Measurements from ENCODE around the gene SDCCAG8.

The SDCCAG8 gene

DNA sequence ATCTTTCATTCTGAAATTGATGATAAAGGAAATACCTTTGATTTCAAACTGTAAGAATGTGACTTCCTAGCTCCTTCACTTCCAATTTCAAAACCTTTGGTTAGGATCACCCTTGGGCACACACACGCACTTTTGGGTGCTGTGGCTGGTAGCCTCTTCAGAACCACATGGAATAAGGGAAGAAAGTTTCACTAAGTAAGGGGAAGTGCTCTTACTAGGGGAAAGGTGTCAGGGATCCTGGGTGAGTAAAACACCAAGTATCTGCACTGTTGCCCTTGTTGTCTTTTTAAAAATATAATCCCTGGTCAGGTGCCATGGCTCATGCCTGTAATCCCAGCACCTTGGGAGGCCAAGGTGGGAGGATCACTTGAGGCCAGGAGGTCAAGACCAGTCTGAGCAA is 132.4 kb downstream of the SDCCAG8 start:
- H2AFZ ChIP-seq (ENCODE audit: low read depth, low read length): no peak overlapping the region
- no peaks in the 10 kb centered on the region for H3K9me3 ChIP-seq (ENCODE audit: insufficient read depth, low read length)
- H3K27ac ChIP-seq (ENCODE audit: low read length): no peak overlapping the region
- H3K36me3 ChIP-seq (replicated peaks; ENCODE audit: low read depth, low read length): no peaks in the 10 kb centered on the region
- H3K4me2 ChIP-seq (ENCODE audit: low read length): no peak overlapping the region
- no peaks in the 10 kb centered on the region for H3K4me1 ChIP-seq (ENCODE audit: low read length)
- no peaks in the 10 kb centered on the region for H3K27me3 ChIP-seq (ENCODE audit: low read depth, low read length)
- no peak for TF ChIP-seq EZH2phosphoT487 (IDR thresholded peaks at IDR 0.05; ENCODE audit: low read depth)
- TF ChIP-seq, protein P1, sequence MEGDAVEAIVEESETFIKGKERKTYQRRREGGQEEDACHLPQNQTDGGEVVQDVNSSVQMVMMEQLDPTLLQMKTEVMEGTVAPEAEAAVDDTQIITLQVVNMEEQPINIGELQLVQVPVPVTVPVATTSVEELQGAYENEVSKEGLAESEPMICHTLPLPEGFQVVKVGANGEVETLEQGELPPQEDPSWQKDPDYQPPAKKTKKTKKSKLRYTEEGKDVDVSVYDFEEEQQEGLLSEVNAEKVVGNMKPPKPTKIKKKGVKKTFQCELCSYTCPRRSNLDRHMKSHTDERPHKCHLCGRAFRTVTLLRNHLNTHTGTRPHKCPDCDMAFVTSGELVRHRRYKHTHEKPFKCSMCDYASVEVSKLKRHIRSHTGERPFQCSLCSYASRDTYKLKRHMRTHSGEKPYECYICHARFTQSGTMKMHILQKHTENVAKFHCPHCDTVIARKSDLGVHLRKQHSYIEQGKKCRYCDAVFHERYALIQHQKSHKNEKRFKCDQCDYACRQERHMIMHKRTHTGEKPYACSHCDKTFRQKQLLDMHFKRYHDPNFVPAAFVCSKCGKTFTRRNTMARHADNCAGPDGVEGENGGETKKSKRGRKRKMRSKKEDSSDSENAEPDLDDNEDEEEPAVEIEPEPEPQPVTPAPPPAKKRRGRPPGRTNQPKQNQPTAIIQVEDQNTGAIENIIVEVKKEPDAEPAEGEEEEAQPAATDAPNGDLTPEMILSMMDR (IDR thresholded peaks at IDR 0.05; ENCODE audit: low read depth, low read length): no peak
- no peak overlapping the region for H3K9ac ChIP-seq (ENCODE audit: low read length)
- no peak overlapping the region for H3K4me3 ChIP-seq (ENCODE audit: low read length)
- H3K79me2 ChIP-seq (ENCODE audit: low read length): no peaks in the 10 kb centered on the region
- no peaks in the 10 kb centered on the region for H4K20me1 ChIP-seq (ENCODE audit: insufficient read depth, low read length)

DNA sequence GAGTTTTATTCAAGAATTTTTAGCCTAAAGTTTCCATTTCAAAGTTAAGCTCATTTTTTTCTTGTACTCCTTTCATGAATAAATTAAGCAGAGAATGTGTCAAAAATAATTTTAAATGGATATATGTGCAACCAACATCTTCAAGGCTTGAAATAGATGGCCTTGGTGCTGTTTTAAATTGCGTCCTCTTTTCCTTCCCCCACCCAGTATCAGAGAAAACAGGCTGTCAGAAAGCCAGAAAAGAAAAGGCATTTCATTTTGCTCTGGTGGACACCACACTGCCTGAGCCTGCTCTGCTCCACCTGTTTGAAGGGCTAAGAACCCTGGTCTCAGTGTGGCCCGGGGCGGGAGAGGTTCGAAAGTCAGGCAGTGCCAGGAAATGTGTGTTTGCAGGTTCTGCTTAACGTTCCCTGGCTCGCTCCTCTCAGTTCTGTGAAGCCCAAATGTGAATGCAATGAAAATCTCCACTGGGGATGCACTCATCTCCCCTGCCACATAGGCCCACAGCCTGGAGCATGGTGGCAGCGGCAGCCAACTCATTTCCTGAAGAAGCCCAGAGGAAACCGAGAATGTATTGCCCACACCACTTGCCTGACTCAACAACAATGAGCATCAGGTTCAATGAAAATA is 134.4 kb downstream of the SDCCAG8 start:
- H3K27me3 ChIP-seq (ENCODE audit: low read depth, low read length): no peaks in the 10 kb centered on the region
- no peak overlapping the region for H3K4me2 ChIP-seq (ENCODE audit: low read length)
- H3K9ac ChIP-seq (ENCODE audit: low read length): no peak overlapping the region
- H3K79me2 ChIP-seq (ENCODE audit: low read length): no peaks in the 10 kb centered on the region
- H3K27ac ChIP-seq (ENCODE audit: low read length): no peak overlapping the region
- no peak overlapping the region for H3K4me3 ChIP-seq (ENCODE audit: low read length)
- H3K9me3 ChIP-seq (ENCODE audit: insufficient read depth, low read length): no peaks in the 10 kb centered on the region
- no peak for TF ChIP-seq EZH2phosphoT487 (IDR thresholded peaks at IDR 0.05; ENCODE audit: low read depth)
- TF ChIP-seq, protein P1 (IDR thresholded peaks at IDR 0.05; ENCODE audit: low read depth, low read length): no peak
- H3K36me3 ChIP-seq (replicated peaks; ENCODE audit: low read depth, low read length): no peaks in the 10 kb centered on the region
- no peaks in the 10 kb centered on the region for H4K20me1 ChIP-seq (ENCODE audit: insufficient read depth, low read length)
- no peaks in the 10 kb centered on the region for H3K4me1 ChIP-seq (ENCODE audit: low read length)
- no peak overlapping the region for H2AFZ ChIP-seq (ENCODE audit: low read depth, low read length)

DNA sequence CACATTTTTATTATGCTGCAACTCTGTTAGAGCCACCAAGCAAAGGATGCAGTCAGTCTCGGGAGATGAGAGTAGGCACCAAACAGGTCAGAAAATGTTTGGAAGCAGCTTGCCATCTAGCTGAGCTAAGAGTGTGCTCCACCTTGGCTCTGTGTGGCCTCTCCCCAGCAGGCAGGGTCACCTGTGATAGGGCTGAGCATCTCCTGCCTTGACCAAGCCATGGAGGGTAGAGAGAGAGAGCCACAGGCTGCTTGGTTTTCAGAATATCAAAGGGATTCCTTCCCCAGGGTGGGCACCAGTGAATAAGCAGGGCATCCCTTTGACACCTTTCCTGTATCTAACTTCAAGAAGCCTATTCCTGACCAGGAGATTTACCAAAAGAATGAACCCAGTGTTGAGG is 135.5 kb downstream of the SDCCAG8 start:
- no peak overlapping the region for H3K9ac ChIP-seq (ENCODE audit: low read length)
- no peaks in the 10 kb centered on the region for H3K9me3 ChIP-seq (ENCODE audit: insufficient read depth, low read length)
- H3K4me2 ChIP-seq (ENCODE audit: low read length): no peak overlapping the region
- TF ChIP-seq EZH2phosphoT487 (IDR thresholded peaks at IDR 0.05; ENCODE audit: low read depth): no peak
- TF ChIP-seq, protein P1 (IDR thresholded peaks at IDR 0.05; ENCODE audit: low read depth, low read length): no peak
- H3K27me3 ChIP-seq (ENCODE audit: low read depth, low read length): no peaks in the 10 kb centered on the region
- H3K4me1 ChIP-seq (ENCODE audit: low read length): no peaks in the 10 kb centered on the region
- no peaks in the 10 kb centered on the region for H3K79me2 ChIP-seq (ENCODE audit: low read length)
- H3K36me3 ChIP-seq (replicated peaks; ENCODE audit: low read depth, low read length): no peaks in the 10 kb centered on the region
- H4K20me1 ChIP-seq (ENCODE audit: insufficient read depth, low read length): no peaks in the 10 kb centered on the region
- no peak overlapping the region for H3K27ac ChIP-seq (ENCODE audit: low read length)
- H2AFZ ChIP-seq (ENCODE audit: low read depth, low read length): no peak overlapping the region
- no peak overlapping the region for H3K4me3 ChIP-seq (ENCODE audit: low read length)

DNA sequence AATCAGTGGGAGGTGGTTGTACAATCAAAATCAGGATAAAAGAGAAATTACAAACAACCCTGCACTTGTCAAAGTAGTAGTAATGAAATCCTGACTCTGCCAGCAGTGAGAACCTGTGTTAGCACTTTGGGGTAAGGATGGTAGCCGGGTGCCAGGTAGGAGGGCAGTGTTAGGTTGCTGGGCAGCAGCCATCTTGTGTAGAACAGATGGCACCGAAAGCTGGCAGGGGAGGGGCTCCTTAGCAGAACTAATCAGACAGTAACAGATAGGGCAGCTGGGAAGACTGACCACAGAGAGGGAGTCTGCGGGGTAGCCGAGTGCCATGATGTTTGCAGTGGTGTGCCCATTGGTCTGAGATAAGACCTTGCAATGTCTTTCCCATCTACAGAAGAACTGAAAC is 137.3 kb downstream of the SDCCAG8 start:
- Histone ChIP-seq H3K4me2 (ENCODE audit: low read length) (no peak overlapping the region), H3K4me1 (ENCODE audit: low read length) (no peaks in the 10 kb centered on the region), H3K36me3 (replicated peaks; ENCODE audit: low read depth, low read length) (no peaks in the 10 kb centered on the region), H3K27me3 (ENCODE audit: low read depth, low read length) (no peaks in the 10 kb centered on the region), H2AFZ (ENCODE audit: low read depth, low read length) (no peak overlapping the region), H3K9ac (ENCODE audit: low read length) (no peak overlapping the region), H3K9me3 (ENCODE audit: insufficient read depth, low read length) (no peaks in the 10 kb centered on the region), H4K20me1 (ENCODE audit: insufficient read depth, low read length) (no peaks in the 10 kb centered on the region), H3K27ac (ENCODE audit: low read length) (no peak overlapping the region), H3K4me3 (ENCODE audit: low read length) (no peak overlapping the region), H3K79me2 (ENCODE audit: low read length) (no peaks in the 10 kb centered on the region)
- no peak for TF ChIP-seq EZH2phosphoT487 (IDR thresholded peaks at IDR 0.05; ENCODE audit: low read depth)
- TF ChIP-seq, protein P1 (IDR thresholded peaks at IDR 0.05; ENCODE audit: low read depth, low read length): no peak
